ENCODE results near the gene CCNDBP1. TPM values are rescaled to one million over a fixed set of nuclear protein-coding genes. Genes with fewer than 3 reads are reported as not detected.

CCNDBP1 gene
- total RNA-seq, 4 donors from 2014 or later = 32.4 to 108 (median 92.6) TPM

GRCh38 chr15:43210807-43211206 lies 25.6 kb downstream of the CCNDBP1 start:
- H3K9me3 ChIP-seq = no peaks in the 10 kb centered on the region
- DNase-seq = no peak
- in situ Hi-C loops (cut with MboI; ENCODE audit: low sequenced_read_pairs in 4 of 4) (no loop called here), intact Hi-C loops (cut with DNase I; ENCODE audit: low total_unique reads) (no loop called here)
- H3K4me1 ChIP-seq = no peaks in the 10 kb centered on the region
- no peak for TF ChIP-seq CTCF (IDR thresholded peaks at IDR 0.05 in 4 of 5, conservative IDR thresholded peaks at IDR 0.05 in 1 of 5)
- TF ChIP-seq POLR2A (IDR thresholded peaks at IDR 0.05) = no peak
- no peaks in the 10 kb centered on the region for H3K36me3 ChIP-seq
- H3K27me3 ChIP-seq = no peaks in the 10 kb centered on the region
- H3K27ac ChIP-seq = no peak overlapping the region
- no peak for ATAC-seq
- no peak overlapping the region for H3K4me3 ChIP-seq

GRCh38 chr15:43211224-43211735 lies 26.1 kb downstream of the CCNDBP1 start:
- Histone ChIP-seq H3K9me3 (no peaks in the 10 kb centered on the region), H3K27ac (no peak overlapping the region), H3K36me3 (no peaks in the 10 kb centered on the region), H3K4me3 (no peak overlapping the region), H3K4me1 (no peaks in the 10 kb centered on the region), H3K27me3 (no peaks in the 10 kb centered on the region)
- DNase-seq (no peak), ATAC-seq (no peak)
- intact Hi-C loops (cut with DNase I; ENCODE audit: low total_unique reads) = no loop called here
- TF ChIP-seq POLR2A (IDR thresholded peaks at IDR 0.05) = no peak
- TF ChIP-seq CTCF (IDR thresholded peaks at IDR 0.05 in 4 of 5, conservative IDR thresholded peaks at IDR 0.05 in 1 of 5) = no peak
- in situ Hi-C loops (cut with MboI; ENCODE audit: low sequenced_read_pairs in 4 of 4) = no loop called here

- Histone ChIP-seq H3K36me3 (no peaks in the 10 kb centered on the region), H3K4me3 (no peak overlapping the region), H3K27ac (no peak overlapping the region), H3K4me1 (no peaks in the 10 kb centered on the region), H3K27me3 (no peaks in the 10 kb centered on the region), H3K9me3 (no peaks in the 10 kb centered on the region)
- DNase-seq = no peak
- intact Hi-C loops (cut with DNase I; ENCODE audit: low total_unique reads) = no loop called here
- TF ChIP-seq POLR2A (IDR thresholded peaks at IDR 0.05) = no peak
- no peak for TF ChIP-seq CTCF (IDR thresholded peaks at IDR 0.05 in 4 of 5, conservative IDR thresholded peaks at IDR 0.05 in 1 of 5)
- in situ Hi-C loops (cut with MboI; ENCODE audit: low sequenced_read_pairs in 4 of 4) = no loop called here
- no peak for ATAC-seq
Measured at GRCh38 chr15:43212299-43212698, 27.1 kb downstream of the CCNDBP1 start.

- Histone ChIP-seq H3K27me3 (no peaks in the 10 kb centered on the region), H3K9me3 (no peaks in the 10 kb centered on the region), H3K36me3 (no peaks in the 10 kb centered on the region), H3K4me3 (no peak overlapping the region), H3K4me1 (no peaks in the 10 kb centered on the region), H3K27ac (no peak overlapping the region)
- intact Hi-C loops (cut with DNase I; ENCODE audit: low total_unique reads) (no loop called here), in situ Hi-C loops (cut with MboI; ENCODE audit: low sequenced_read_pairs in 4 of 4) (no loop called here)
- TF ChIP-seq CTCF (IDR thresholded peaks at IDR 0.05 in 4 of 5, conservative IDR thresholded peaks at IDR 0.05 in 1 of 5) (no peak), POLR2A (IDR thresholded peaks at IDR 0.05) (no peak)
- DNase-seq = no peak
- ATAC-seq = no peak
Measured at GRCh38 chr15:43212951-43213350, 27.7 kb downstream of the CCNDBP1 start.

GRCh38 chr15:43213466-43213865 lies 28.3 kb downstream of the CCNDBP1 start:
- no peaks in the 10 kb centered on the region for H3K27me3 ChIP-seq
- in situ Hi-C loops (cut with MboI; ENCODE audit: low sequenced_read_pairs in 4 of 4) (no loop called here), intact Hi-C loops (cut with DNase I; ENCODE audit: low total_unique reads) (no loop called here)
- TF ChIP-seq CTCF (IDR thresholded peaks at IDR 0.05 in 4 of 5, conservative IDR thresholded peaks at IDR 0.05 in 1 of 5) = no peak
- no peak for TF ChIP-seq POLR2A (IDR thresholded peaks at IDR 0.05)
- DNase-seq (no peak), ATAC-seq (no peak)
- H3K9me3 ChIP-seq = no peaks in the 10 kb centered on the region
- no peaks in the 10 kb centered on the region for H3K4me1 ChIP-seq
- no peaks in the 10 kb centered on the region for H3K36me3 ChIP-seq
- H3K4me3 ChIP-seq = no peak overlapping the region
- no peak overlapping the region for H3K27ac ChIP-seq

Measured in gastrocnemius medialis (tissue), 4 donors.